Body of pancreas (tissue), 4 donors: Measurements from ENCODE around the gene FNIP1.

Experiments used
- POLR2A ChIP-seq, 3 donors: fragments of 450-650 bp; IDR thresholded peaks; one replicate each; pipeline ENCODE4 v1.6.1; 2016; ENCODE audit warnings: antibody characterized with exemption in 3 of 3, mild to moderate bottlenecking in 2 of 3
- TF ChIP-seq, protein P1 (sequence below), 7 experiments: fragments of 450-650 bp in 4 of 7; fragments of 200-600 bp in 3 of 7; sonication (generic) in 3 of 7; IDR thresholded peaks; one replicate each; pipeline ENCODE4 v1.5.1; 2016 to 2019; ENCODE audit warnings: antibody characterized with exemption in 7 of 7

DNA sequence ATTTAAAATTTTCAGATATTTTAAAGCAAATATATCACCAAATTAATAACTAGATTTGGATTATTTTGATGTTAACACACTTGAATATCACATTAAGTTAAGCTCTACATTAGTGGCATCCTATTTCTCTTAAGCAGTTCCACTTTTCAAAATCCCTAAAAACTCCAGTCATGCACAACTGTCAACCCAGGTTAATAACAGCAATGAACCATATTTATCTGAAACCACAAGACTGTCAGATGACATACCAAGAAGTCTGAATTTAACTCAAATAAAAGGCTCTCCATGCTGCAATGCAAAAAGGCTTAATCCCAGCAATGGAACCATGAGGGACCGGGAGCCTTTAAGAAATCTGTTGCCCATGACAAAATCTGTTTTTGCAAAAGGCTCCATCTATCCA lies 27.5 kb downstream of the FNIP1 start:
- TF ChIP-seq, protein P1, sequence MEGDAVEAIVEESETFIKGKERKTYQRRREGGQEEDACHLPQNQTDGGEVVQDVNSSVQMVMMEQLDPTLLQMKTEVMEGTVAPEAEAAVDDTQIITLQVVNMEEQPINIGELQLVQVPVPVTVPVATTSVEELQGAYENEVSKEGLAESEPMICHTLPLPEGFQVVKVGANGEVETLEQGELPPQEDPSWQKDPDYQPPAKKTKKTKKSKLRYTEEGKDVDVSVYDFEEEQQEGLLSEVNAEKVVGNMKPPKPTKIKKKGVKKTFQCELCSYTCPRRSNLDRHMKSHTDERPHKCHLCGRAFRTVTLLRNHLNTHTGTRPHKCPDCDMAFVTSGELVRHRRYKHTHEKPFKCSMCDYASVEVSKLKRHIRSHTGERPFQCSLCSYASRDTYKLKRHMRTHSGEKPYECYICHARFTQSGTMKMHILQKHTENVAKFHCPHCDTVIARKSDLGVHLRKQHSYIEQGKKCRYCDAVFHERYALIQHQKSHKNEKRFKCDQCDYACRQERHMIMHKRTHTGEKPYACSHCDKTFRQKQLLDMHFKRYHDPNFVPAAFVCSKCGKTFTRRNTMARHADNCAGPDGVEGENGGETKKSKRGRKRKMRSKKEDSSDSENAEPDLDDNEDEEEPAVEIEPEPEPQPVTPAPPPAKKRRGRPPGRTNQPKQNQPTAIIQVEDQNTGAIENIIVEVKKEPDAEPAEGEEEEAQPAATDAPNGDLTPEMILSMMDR (IDR thresholded peaks at IDR 0.05) = no peak
- no peak for TF ChIP-seq POLR2A (IDR thresholded peaks at IDR 0.05)
